ENCODE measurements around the gene RAB1A.
"Not testable (repeated sequence)": the region's sequence is repeated elsewhere in the genome, so short reads cannot be mapped to it uniquely, and the experiment has no call there.

Gene RAB1A

DNA sequence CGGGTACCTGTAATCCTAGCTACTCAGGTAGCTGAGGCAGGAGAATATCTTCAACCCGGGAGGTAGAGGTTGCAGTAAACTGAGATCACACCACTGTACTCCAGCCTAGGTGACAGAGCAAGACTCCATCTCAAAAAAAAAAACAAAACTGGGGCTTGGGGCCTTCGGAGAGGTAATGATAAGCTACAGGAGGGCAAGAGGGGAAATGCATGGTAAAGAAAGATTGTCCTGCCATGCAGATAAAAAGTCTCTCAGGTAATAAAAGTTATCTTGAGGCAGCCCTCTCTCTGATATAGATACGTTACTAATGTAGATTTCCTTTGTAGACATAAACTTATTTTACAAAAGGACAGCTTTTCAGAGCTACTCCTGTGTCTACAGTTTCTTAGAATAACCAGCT, 3.7 kb upstream of the RAB1A start:
- no peaks in the 10 kb centered on the region for H3K9me3 ChIP-seq (ENCODE audit: control insufficient read depth, insufficient read depth, low read length)
- no peak overlapping the region for H3K27ac ChIP-seq (ENCODE audit: low read depth, low read length)
- H4K20me1 ChIP-seq (ENCODE audit: control insufficient read depth, insufficient read depth, low read depth, low read length) = peaks cover 7% of the 10 kb centered on the region; the same call in 1 of the 2 replicates
- H3K9me2 ChIP-seq (replicated peaks; ENCODE audit: control insufficient read depth, low read length) = no peaks in the 10 kb centered on the region
- H3K27me3 ChIP-seq (ENCODE audit: control insufficient read depth, low read length) = no peaks in the 10 kb centered on the region
- no peak overlapping the region for H3K4me3 ChIP-seq (ENCODE audit: low read length)
- TF ChIP-seq, protein P1, sequence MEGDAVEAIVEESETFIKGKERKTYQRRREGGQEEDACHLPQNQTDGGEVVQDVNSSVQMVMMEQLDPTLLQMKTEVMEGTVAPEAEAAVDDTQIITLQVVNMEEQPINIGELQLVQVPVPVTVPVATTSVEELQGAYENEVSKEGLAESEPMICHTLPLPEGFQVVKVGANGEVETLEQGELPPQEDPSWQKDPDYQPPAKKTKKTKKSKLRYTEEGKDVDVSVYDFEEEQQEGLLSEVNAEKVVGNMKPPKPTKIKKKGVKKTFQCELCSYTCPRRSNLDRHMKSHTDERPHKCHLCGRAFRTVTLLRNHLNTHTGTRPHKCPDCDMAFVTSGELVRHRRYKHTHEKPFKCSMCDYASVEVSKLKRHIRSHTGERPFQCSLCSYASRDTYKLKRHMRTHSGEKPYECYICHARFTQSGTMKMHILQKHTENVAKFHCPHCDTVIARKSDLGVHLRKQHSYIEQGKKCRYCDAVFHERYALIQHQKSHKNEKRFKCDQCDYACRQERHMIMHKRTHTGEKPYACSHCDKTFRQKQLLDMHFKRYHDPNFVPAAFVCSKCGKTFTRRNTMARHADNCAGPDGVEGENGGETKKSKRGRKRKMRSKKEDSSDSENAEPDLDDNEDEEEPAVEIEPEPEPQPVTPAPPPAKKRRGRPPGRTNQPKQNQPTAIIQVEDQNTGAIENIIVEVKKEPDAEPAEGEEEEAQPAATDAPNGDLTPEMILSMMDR (IDR thresholded peaks at IDR 0.05; ENCODE audit: low read depth, low read length, poor library complexity, severe bottlenecking) = no peak
- TF ChIP-seq EZH2phosphoT487 (IDR thresholded peaks at IDR 0.05; ENCODE audit: borderline replicate concordance, low read length) = no peak
- H3K36me3 ChIP-seq (ENCODE audit: control insufficient read depth, low read length) = peaks cover 12% of the 10 kb centered on the region
- H3K79me2 ChIP-seq (ENCODE audit: control insufficient read depth, low read length) = peaks cover 13% of the 10 kb centered on the region
- H3F3A ChIP-seq (ENCODE audit: control insufficient read depth, insufficient read depth) = peaks cover 3% of the 10 kb centered on the region
- no peak overlapping the region for H3K4me2 ChIP-seq (ENCODE audit: low read length)
- peaks cover 10% of the 10 kb centered on the region for H3K4me1 ChIP-seq (ENCODE audit: control insufficient read depth, low read length)

DNA sequence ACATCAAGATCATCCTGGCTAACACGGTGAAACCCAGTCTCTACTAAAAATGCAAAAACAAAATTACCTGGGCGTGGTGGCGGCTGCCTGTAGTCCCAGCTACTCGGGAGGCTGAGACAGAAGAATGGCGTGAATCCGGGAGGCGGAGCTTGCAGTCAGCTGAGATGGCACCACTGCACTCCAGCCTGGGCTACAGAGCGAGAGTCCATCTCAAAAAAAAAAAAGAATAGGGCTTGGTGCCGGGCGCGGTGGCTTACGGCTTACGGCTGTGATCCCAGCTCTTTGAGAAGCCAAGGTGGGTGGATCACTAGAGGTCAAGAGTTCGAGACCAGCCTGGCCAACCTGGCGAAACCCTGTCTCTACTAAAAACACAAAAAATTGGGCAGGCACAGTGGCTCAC, 3.0 kb upstream of the RAB1A start:
- Histone ChIP-seq H3K36me3 (ENCODE audit: control insufficient read depth, low read length) (peaks cover 19% of the 10 kb centered on the region), H3K4me1 (ENCODE audit: control insufficient read depth, low read length) (peaks cover 16% of the 10 kb centered on the region), H4K20me1 (ENCODE audit: control insufficient read depth, insufficient read depth, low read depth, low read length) (peaks cover 14% of the 10 kb centered on the region; the same call in 1 of the 2 replicates), H3K79me2 (ENCODE audit: control insufficient read depth, low read length) (peaks cover 20% of the 10 kb centered on the region)
- H3K4me3 ChIP-seq (ENCODE audit: low read length); H3K9me2 ChIP-seq (replicated peaks; ENCODE audit: control insufficient read depth, low read length); H3K27me3 ChIP-seq (ENCODE audit: control insufficient read depth, low read length); H3K27ac ChIP-seq (ENCODE audit: low read depth, low read length); H3F3A ChIP-seq (ENCODE audit: control insufficient read depth, insufficient read depth); H3K9me3 ChIP-seq (ENCODE audit: control insufficient read depth, insufficient read depth, low read length); H3K4me2 ChIP-seq (ENCODE audit: low read length): not testable (repeated sequence)

DNA sequence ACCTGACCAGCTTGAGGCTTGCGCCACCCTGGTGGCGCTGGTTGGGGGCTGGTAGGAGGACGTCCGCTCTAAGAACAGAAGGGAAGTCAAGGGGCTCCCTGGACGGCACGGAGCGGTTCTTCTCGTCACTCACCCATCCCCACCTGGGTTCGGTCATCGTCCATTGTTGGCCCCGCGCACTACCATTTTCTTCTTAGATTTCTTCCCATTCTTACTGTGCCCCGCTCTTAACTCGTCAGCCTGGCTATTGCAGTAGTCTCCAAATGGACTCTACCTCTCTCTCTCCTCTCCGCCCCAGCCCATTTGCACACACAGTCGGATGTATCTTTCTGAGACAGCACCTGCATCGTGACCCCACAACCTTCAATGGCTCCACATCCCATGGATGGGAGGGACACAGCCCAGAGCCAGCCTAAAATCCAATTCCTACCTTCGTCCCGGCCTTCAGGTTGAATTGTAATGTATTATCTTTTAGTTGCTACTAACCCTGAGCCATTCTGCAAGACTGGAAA, 814 bp upstream of the RAB1A start:
- peaks cover 20% of the 10 kb centered on the region for H3K36me3 ChIP-seq (ENCODE audit: control insufficient read depth, low read length)
- no peaks in the 10 kb centered on the region for H3K9me2 ChIP-seq (replicated peaks; ENCODE audit: control insufficient read depth, low read length)
- no peaks in the 10 kb centered on the region for H3K9me3 ChIP-seq (ENCODE audit: control insufficient read depth, insufficient read depth, low read length)
- H3K27ac ChIP-seq (ENCODE audit: low read depth, low read length) = no peak overlapping the region
- peaks cover 22% of the 10 kb centered on the region for H4K20me1 ChIP-seq (ENCODE audit: control insufficient read depth, insufficient read depth, low read depth, low read length)
- H3K4me2 ChIP-seq (ENCODE audit: low read length) = peak overlapping the region; percentile 73
- peak overlapping the region; percentile 77 for H3K4me3 ChIP-seq (ENCODE audit: low read length)
- H3F3A ChIP-seq (ENCODE audit: control insufficient read depth, insufficient read depth) = peaks cover 3% of the 10 kb centered on the region
- peaks cover 42% of the 10 kb centered on the region for H3K79me2 ChIP-seq (ENCODE audit: control insufficient read depth, low read length)
- TF ChIP-seq EZH2phosphoT487 (IDR thresholded peaks at IDR 0.05; ENCODE audit: borderline replicate concordance, low read length) = no peak
- TF ChIP-seq, protein P1 (IDR thresholded peaks at IDR 0.05; ENCODE audit: low read depth, low read length, poor library complexity, severe bottlenecking) = peak; percentile 6
- no peaks in the 10 kb centered on the region for H3K27me3 ChIP-seq (ENCODE audit: control insufficient read depth, low read length)
- H3K4me1 ChIP-seq (ENCODE audit: control insufficient read depth, low read length) = peaks cover 32% of the 10 kb centered on the region

DNA sequence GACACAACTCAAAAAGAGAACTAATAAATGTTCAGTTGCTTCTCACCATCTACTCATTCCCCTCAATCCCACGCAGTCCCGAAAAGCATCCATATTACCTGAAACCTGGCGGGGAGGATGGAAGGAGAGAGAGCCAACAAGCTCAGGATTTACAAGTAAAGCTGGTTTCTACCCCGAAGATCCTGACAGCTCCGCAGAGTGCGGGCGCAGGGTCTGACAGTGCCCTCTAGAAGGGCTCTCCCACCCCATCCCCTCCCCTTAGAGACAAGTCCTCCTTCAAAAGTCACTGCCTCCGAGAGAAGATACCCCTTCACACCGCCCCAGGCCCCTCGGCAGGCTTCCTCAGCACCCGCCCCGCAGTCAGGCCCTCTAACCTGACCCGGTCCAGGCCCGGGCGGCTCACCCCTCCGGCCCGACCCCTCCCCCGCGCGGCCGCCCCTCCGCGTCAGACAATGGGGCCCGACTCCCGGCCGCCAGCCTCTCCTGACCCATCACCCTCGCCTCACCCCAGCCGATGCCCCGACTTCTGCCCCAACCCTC, 550 bp downstream of the RAB1A start:
- H3K27ac ChIP-seq (ENCODE audit: low read depth, low read length) = peak overlapping the region; percentile 59
- H4K20me1 ChIP-seq (ENCODE audit: control insufficient read depth, insufficient read depth, low read depth, low read length) = peaks cover 23% of the 10 kb centered on the region
- H3K4me3 ChIP-seq (ENCODE audit: low read length) = peak overlapping the region; percentile 95
- H3K36me3 ChIP-seq (ENCODE audit: control insufficient read depth, low read length) = peaks cover 20% of the 10 kb centered on the region
- H3K9me3 ChIP-seq (ENCODE audit: control insufficient read depth, insufficient read depth, low read length) = no peaks in the 10 kb centered on the region
- H3F3A ChIP-seq (ENCODE audit: control insufficient read depth, insufficient read depth) = peaks cover 3% of the 10 kb centered on the region
- peak overlapping the region; percentile 89 for H3K4me2 ChIP-seq (ENCODE audit: low read length)
- peaks cover 56% of the 10 kb centered on the region for H3K79me2 ChIP-seq (ENCODE audit: control insufficient read depth, low read length)
- no peaks in the 10 kb centered on the region for H3K27me3 ChIP-seq (ENCODE audit: control insufficient read depth, low read length)
- TF ChIP-seq, protein P1 (IDR thresholded peaks at IDR 0.05; ENCODE audit: low read depth, low read length, poor library complexity, severe bottlenecking) = no peak
- no peak for TF ChIP-seq EZH2phosphoT487 (IDR thresholded peaks at IDR 0.05; ENCODE audit: borderline replicate concordance, low read length)
- no peaks in the 10 kb centered on the region for H3K9me2 ChIP-seq (replicated peaks; ENCODE audit: control insufficient read depth, low read length)
- peaks cover 39% of the 10 kb centered on the region for H3K4me1 ChIP-seq (ENCODE audit: control insufficient read depth, low read length)

All from DOHH2 (cell line).